IPS-20b (cell line): Measurements from ENCODE around the gene AGAP1.

Experiments used
- H3K27ac ChIP-seq: one replicate; pipeline ENCODE4 v1.5.1; 2013; ENCODE audit warnings: low read length
- H3K27me3 ChIP-seq: 2 replicates; pipeline ENCODE4 v1.6.1; 2013; ENCODE audit warnings: mild to moderate bottlenecking, low read length, inconsistent platforms; ENCODE audit not compliant: insufficient read depth
- H3K36me3 ChIP-seq: 2 replicates; pipeline ENCODE4 v1.6.1; 2013; ENCODE audit warnings: low read depth, mild to moderate bottlenecking, inconsistent platforms, low read length, moderate library complexity; ENCODE audit not compliant: insufficient read depth
- H3K4me1 ChIP-seq: 2 replicates; pipeline ENCODE4 v1.6.1; 2013; ENCODE audit warnings: mild to moderate bottlenecking, control low read depth, inconsistent platforms, low read length, moderate library complexity; ENCODE audit not compliant: insufficient read depth
- H3K4me3 ChIP-seq: 2 replicates; pipeline ENCODE4 v1.5.1; 2013; ENCODE audit warnings: mild to moderate bottlenecking, low read length, inconsistent platforms
- H3K9ac ChIP-seq: 2 replicates; pipeline ENCODE4 v1.6.1; 2013; ENCODE audit warnings: low read depth, mild to moderate bottlenecking, inconsistent platforms, low read length, moderate library complexity
- H3K9me3 ChIP-seq: 2 replicates; pipeline ENCODE4 v1.6.1; 2013; ENCODE audit warnings: mild to moderate bottlenecking, low read depth, low read length, inconsistent platforms; ENCODE audit not compliant: insufficient read depth

Gene AGAP1

GRCh38 chr2:235501673-235502031 lies 7.8 kb downstream of the AGAP1 start:
- no peaks in the 10 kb centered on the region for H3K36me3 ChIP-seq
- H3K9ac ChIP-seq: peak overlapping the region; percentile 2; the same call in 1 of the 2 replicates
- H3K4me1 ChIP-seq: peaks cover 54% of the 10 kb centered on the region
- H3K4me3 ChIP-seq: peak overlapping the region; percentile 19; the same call in 1 of the 2 replicates
- H3K27me3 ChIP-seq: no peaks in the 10 kb centered on the region; the same call in 1 of the 2 replicates
- no peaks in the 10 kb centered on the region for H3K9me3 ChIP-seq
- H3K27ac ChIP-seq: peak overlapping the region; percentile 13

- H3K27ac ChIP-seq: no peak overlapping the region
- peak overlapping the region; percentile 2; the same call in 1 of the 2 replicates for H3K9ac ChIP-seq
- H3K27me3 ChIP-seq: no peaks in the 10 kb centered on the region
- H3K4me3 ChIP-seq: no peak overlapping the region; the same call in 1 of the 2 replicates
- peaks cover 50% of the 10 kb centered on the region for H3K4me1 ChIP-seq
- no peaks in the 10 kb centered on the region for H3K9me3 ChIP-seq
- H3K36me3 ChIP-seq: no peaks in the 10 kb centered on the region
Measured at GRCh38 chr2:235502336-235502735, 8.5 kb downstream of the AGAP1 start.

DNA sequence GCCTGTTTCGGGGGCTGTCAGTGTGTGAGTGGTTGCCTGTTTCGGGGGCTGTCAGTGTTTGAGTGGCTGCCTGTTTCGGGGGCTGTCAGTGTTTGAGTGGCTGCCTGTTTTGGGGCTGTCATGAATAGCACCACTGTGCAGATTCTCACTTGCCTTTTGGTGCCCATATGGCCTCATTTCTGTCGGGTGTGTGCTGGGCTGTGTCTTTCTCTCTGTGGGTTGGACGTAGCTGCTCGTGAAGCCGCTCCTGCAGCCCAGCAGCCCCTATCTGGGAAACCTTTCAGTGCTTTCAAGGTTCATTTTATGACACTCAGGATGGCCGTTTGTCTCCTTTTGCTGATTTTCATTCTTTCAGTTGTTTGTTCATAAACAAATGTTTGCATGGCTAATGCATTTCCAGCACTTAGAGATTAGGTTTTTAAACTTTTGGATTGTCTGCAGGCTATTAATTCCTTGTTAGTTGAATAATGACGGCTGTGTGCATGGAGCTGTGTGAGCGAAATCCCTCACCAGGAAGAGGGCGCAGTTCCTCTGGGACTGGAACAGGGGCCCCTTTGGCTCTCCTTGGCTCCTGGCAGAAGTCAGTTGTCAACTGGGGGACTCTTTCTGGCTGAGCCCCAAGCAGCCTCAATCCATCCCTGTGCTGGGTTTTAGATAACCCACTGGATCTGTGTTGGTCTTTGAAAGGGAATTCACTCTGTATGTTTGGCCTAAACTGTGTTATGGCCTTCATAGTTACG lies 10.8 kb downstream of the AGAP1 start:
- peaks cover 52% of the 10 kb centered on the region for H3K4me1 ChIP-seq
- H3K36me3 ChIP-seq: no peaks in the 10 kb centered on the region
- no peaks in the 10 kb centered on the region for H3K27me3 ChIP-seq
- H3K4me3 ChIP-seq: no peak overlapping the region
- no peaks in the 10 kb centered on the region for H3K9me3 ChIP-seq
- no peak overlapping the region for H3K27ac ChIP-seq
- H3K9ac ChIP-seq: peak overlapping the region; percentile 67; the same call in 1 of the 2 replicates

- no peaks in the 10 kb centered on the region for H3K9me3 ChIP-seq
- peak overlapping the region; percentile 67; the same call in 1 of the 2 replicates for H3K9ac ChIP-seq
- H3K27me3 ChIP-seq: no peaks in the 10 kb centered on the region
- no peak overlapping the region for H3K4me3 ChIP-seq
- H3K36me3 ChIP-seq: no peaks in the 10 kb centered on the region
- H3K27ac ChIP-seq: no peak overlapping the region
- H3K4me1 ChIP-seq: peaks cover 49% of the 10 kb centered on the region
Measured at GRCh38 chr2:235505181-235505741, 11.4 kb downstream of the AGAP1 start.

GRCh38 chr2:235506291-235506996 lies 12.6 kb downstream of the AGAP1 start:
- Histone ChIP-seq H3K36me3 (no peaks in the 10 kb centered on the region), H3K27me3 (no peaks in the 10 kb centered on the region), H3K9me3 (no peaks in the 10 kb centered on the region), H3K4me1 (peaks cover 42% of the 10 kb centered on the region), H3K4me3 (no peak overlapping the region), H3K9ac (no peak overlapping the region), H3K27ac (no peak overlapping the region)

DNA sequence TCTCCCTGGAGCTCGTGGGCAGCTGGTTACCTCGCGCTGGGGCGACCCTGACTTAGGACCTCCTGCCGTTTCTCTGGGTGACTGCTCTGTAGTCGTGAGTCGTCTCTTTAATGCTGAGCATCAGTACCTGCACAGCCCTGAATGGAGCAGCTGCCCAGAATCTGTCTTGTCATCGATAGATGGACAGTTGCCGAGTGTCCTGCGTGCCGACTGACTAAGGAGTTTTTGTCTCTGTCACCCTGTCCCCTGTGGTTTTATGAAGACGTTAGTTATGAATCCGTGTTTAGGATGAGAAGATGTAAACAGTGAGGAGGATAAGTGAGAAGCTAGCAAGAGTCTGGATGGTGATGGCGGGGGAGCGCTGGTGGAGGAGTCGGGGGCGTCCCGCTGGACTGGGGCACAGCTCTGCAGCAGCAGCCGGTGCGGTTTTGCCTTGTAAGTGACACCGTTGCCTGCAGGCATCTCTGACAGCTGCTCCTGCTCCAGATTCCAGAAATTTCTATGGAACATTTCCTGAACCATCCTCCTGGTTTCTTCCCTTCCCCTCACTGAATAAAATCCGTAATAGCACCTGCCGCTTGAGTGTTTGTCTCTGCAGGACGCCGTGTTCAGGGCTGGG lies 13.3 kb downstream of the AGAP1 start:
- no peaks in the 10 kb centered on the region for H3K9me3 ChIP-seq
- peaks cover 37% of the 10 kb centered on the region for H3K4me1 ChIP-seq
- no peak overlapping the region for H3K4me3 ChIP-seq
- H3K36me3 ChIP-seq: no peaks in the 10 kb centered on the region
- H3K27me3 ChIP-seq: no peaks in the 10 kb centered on the region
- no peak overlapping the region for H3K27ac ChIP-seq
- H3K9ac ChIP-seq: no peak overlapping the region

- Histone ChIP-seq H3K9ac (no peak overlapping the region), H3K4me3 (no peak overlapping the region), H3K9me3 (no peaks in the 10 kb centered on the region), H3K4me1 (peaks cover 29% of the 10 kb centered on the region), H3K27ac (no peak overlapping the region), H3K27me3 (no peaks in the 10 kb centered on the region), H3K36me3 (no peaks in the 10 kb centered on the region)
Measured at GRCh38 chr2:235507928-235508327, 14.1 kb downstream of the AGAP1 start.

GRCh38 chr2:235508371-235509160 lies 14.7 kb downstream of the AGAP1 start:
- Histone ChIP-seq H3K9ac (no peak overlapping the region), H3K27ac (no peak overlapping the region), H3K27me3 (no peaks in the 10 kb centered on the region), H3K4me1 (peaks cover 23% of the 10 kb centered on the region), H3K36me3 (no peaks in the 10 kb centered on the region), H3K4me3 (no peak overlapping the region), H3K9me3 (no peaks in the 10 kb centered on the region)

- H3K4me3 ChIP-seq: no peak overlapping the region
- H3K4me1 ChIP-seq: peaks cover 19% of the 10 kb centered on the region
- H3K9ac ChIP-seq: no peak overlapping the region
- H3K36me3 ChIP-seq: no peaks in the 10 kb centered on the region
- no peaks in the 10 kb centered on the region for H3K9me3 ChIP-seq
- H3K27me3 ChIP-seq: no peaks in the 10 kb centered on the region
- no peak overlapping the region for H3K27ac ChIP-seq
Measured at GRCh38 chr2:235510318-235510717, 16.5 kb downstream of the AGAP1 start.

GRCh38 chr2:235511187-235511661 lies 17.4 kb downstream of the AGAP1 start:
- Histone ChIP-seq H3K27ac (no peak overlapping the region), H3K4me3 (no peak overlapping the region), H3K9ac (no peak overlapping the region), H3K4me1 (peaks cover 17% of the 10 kb centered on the region), H3K9me3 (no peaks in the 10 kb centered on the region), H3K27me3 (no peaks in the 10 kb centered on the region), H3K36me3 (no peaks in the 10 kb centered on the region)
